GM19455 (cell line): ENCODE measurements around the gene UXS1.
"Not testable (repeated sequence)": the region's sequence is repeated elsewhere in the genome, so short reads cannot be mapped to it uniquely, and the experiment has no call there.

Source experiments
- ATAC-seq: cut with Tn5 transposase; IDR thresholded peaks from one replicate; pipeline ENCODE4 v1.9.1; 2021; ENCODE audit not compliant: unreplicated experiment

Gene UXS1

DNA sequence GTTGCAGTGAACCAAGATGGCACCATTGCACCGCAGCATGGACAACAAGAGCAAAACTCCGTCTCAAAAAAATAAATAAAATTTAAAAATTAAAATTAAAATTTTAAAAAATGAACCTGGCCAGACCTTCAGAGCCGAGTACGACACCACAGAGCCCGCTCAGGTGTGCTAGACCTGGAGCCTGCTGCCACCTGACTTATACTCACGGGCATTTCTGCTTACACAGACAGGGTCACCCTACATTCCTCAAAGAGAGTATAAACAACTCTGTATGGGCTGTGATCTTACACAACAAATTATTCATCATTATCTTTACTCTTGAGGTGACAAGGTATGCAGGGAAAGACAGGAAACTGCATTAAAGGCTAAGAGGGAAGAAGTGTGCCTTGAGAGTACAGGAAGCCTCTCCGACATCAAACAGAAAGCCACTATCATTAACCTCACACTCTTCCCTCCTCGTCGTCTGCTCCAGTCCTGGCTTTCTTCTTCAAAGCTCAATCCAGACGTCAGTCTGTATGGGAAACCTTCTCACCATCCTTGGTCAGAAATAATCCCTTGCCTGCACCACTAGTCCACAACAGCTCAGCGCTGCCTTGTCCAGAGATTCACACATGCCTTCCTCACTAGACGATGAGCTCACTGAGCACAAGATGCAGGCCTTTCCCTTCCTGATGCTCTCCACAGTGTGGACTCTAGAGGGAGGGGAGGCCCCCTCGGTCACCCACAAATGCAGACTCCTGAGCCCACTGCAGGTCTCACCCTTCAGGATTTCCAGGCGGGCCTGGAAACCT lies 56.2 kb downstream of the UXS1 start:
- ATAC-seq: no peak

GRCh38 chr2:106131192-106131591 lies 62.9 kb downstream of the UXS1 start:
- not testable (repeated sequence) for ATAC-seq

- no peak for ATAC-seq
These were observed 63.7 kb downstream of the UXS1 start for GRCh38 chr2:106130251-106130998.

- ATAC-seq: no peak
These were observed 64.5 kb downstream of the UXS1 start for GRCh38 chr2:106129592-106129991.

- no peak for ATAC-seq
These were observed 65.0 kb downstream of the UXS1 start for GRCh38 chr2:106129150-106129549.

DNA sequence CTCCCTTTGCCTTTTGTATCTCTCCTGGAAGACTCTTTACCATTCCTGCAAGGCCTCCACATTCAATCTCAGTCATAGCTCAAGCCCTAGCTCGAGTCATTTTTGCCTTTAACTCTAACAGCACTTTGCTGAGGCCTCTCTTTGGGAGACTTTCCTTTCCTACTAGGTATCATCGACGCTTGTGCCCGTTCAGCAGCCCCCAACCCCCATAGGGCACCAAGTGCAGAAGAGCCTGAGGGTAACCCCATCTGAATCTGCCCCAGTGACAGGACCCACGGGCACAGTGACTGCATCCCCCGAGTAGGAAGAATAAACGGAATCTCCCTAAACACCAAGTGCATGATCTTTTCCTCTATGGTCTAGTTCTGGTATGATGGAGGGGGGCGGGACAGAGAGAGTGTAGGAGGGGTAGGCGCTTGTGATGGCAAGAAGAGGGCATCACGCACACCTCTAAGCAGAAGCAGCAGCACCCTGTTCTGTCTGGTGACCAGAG lies 66.3 kb downstream of the UXS1 start:
- ATAC-seq: no peak

DNA sequence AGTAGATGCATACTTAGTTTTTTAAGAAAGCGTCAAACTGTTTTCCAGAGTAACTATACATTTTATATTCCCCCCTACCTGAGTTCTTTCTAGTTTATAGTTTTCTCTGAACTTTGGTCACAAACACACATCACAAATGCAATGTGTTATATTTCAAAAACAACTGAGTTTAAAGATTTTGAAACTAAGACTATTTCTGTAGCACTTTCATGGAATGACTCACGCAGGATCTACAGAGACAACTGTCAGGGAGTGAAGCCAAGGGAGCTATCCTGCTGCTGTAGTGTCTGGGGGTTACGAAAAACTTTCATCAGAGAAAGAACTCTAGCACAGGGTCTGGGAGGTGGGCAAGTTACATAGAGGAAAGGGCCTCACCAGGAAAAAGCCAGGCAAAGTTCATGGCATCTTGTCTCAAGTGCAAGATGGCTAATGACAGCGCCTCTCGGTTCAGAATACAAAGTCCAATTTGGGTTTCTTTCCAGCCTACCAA lies 66.8 kb downstream of the UXS1 start:
- ATAC-seq: no peak

DNA sequence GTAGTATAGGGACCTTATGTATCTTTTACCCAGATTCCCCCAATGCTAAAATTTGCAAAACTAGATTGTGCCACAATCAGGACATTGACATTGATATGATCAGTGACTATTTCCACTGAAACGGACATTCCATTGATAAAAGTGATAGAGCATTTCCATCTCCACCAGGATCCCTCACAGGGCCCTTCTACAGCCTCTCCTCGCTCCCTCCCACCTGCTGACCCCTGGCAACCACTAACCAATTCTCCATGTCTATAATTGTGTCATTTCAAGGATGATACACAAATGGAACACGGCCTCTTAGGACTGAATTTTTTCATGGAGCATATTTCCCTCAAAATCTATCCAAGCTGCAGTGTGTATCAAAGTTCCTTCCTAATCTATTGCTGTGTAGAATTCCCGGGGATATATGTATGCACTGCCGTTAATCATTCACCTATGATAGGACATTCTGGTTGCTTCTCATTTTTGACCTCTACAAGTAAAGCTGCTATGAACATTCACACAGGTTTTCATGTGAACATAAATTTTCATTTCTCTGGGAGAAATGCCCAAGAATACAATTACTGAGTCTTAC lies 67.3 kb downstream of the UXS1 start:
- ATAC-seq: no peak

GRCh38 chr2:106126295-106126694 lies 67.8 kb downstream of the UXS1 start:
- no peak for ATAC-seq

DNA sequence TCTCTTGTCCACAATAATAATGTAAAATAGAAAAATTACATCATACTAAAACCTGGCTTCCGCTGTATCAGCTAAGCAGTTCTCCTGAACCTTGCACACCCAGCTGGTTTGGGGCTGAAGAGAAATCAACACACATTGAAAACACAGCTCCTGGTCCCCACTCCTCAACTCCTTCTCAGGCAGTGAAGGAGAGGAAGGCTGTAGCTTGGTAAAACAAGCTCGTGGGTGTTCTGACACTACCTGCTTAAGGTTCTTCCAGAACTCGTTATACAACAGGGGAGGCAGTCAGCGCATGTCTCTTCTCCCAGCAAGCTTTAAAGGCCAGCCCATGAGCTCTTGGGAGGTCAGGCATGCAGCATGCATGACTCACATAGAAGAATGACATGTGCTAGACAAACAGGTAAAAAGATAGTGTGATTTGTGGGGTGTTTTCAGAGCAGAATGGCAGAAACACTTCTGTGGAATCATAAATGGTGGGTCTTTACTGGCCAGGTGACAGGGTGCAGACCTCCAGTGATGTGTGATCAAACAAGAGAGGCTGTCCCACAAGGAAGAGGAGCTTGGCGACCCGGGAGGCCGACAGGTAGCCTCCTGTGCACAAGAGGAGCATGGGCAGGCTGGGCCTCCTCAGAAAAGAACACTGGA lies 69.1 kb downstream of the UXS1 start:
- ATAC-seq: no peak

DNA sequence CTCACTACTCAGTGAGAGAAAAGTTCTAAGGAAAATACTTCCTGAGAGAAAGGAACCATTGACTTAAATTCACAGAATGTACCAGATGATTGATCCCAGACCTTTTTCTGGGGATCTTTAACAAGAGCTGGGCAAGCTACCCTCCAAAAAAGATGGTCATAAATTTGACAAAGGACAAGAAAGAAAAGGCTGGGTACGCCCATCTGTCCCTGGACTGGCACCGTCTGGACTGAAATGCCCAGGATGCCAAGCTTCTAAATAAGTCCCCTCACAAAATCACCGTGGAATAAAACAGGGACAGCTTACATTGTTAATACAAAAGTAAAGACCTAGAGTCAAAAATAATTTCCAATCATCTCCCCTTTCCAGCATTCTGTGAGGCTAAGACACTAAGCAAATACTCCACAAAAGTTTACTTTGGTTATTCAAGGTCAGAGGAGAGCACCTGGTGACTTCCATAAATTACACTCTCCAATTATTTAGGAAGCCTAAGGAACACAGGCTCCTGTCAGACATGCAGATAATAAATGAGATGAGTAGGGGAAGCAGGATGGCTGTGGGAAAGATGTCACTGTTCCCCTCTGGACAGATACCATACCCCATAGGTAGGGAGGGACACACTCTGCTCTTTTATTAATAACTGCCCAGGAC lies 69.9 kb downstream of the UXS1 start:
- no peak for ATAC-seq

DNA sequence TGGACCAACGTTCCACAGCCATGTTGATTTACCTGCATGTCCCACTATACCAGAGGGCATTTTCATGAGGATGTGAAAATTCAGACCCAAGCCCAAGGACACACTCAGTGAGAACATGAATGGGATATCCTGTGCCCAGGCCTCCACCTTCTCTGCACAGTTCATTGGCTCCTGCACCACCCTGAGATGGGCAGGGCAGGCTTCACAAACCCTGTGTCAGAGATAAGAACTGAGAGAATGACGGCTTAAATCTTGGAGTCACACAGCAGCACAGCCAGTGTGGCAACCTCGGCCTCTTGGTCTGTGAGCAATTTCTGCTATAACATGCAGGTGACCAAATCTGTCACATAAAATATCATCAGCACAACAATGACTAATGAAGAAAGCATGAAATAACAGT lies 71.9 kb downstream of the UXS1 start:
- no peak for ATAC-seq

- ATAC-seq: no peak
These were observed 73.7 kb downstream of the UXS1 start for GRCh38 chr2:106120432-106120831.

GRCh38 chr2:106119074-106119473 lies 75.0 kb downstream of the UXS1 start:
- no peak for ATAC-seq

DNA sequence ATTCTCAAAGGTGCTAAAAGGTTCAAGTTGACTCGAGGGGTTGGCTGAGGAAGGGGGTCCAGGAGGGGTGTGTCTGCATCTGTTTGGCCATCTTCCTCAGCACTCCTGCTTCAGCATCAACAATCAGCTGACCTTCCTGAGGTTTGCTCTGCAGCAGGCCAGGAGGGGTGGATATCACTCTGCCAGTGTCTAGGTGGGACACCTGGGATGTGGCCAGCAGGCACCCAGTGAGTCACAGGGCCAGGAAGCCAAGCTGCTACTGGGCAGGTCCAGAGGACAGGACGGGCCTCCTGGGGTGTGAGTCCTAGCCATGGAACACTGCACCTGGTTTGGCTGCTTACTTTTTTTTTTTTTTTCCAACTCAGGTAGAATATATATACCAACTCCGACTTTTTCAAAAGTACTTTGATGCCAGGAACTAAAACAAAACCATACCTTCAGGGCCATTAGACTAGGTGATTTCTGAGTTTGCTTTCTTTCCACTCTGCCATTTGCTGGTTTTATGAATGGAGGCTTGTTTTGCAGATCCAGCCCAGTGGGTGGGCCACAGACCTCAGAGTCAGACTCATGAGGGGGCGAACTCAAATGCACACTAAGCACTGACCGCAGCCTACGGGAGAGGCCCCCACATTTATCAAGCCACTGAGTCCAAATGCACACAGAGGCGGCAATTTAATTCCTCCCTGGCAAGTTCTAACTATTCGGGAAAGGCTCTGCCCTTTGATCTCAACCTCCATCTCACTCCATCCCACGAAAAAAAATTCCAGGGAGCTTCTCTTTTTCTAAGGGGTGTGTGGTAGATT lies 76.0 kb downstream of the UXS1 start:
- no peak for ATAC-seq

DNA sequence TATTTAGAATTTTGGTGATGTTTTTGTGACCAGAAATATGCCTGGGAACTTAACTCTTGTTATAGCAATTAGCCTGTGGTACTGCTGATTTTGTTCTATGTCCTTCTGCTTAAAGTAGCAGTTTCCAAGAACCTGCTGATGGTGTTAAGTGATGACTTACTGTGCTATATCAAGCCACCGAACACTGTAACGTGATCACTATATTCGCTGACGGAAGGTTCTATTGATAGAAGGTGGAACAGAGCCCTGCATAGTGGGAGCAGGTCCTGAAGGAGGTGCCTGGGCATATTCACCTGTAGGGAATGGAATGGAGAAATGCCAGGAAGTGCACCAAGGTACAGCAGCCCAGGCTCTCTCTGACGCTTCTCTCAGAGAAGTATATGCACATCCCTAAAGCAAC lies 76.8 kb downstream of the UXS1 start:
- ATAC-seq: no peak

DNA sequence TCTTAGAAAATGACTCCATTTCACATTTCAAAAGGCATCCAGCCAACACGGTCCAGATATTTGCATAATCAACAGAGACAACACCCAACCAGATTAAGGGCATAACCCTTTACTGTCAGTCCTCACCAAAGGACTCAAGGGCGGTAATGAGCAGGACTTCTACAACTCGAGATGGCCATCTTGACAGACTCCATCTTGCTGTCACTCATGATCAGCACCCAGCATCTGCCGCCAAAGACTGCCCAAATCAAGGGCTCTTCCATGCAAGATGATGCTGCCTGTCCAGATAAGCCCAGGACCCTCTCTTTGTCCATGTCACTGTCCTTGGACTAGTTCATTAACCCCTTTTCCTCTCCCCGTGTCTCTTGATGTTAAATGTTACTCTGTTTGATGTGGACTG lies 77.9 kb downstream of the UXS1 start:
- no peak for ATAC-seq

GRCh38 chr2:106115665-106116064 lies 78.4 kb downstream of the UXS1 start:
- no peak for ATAC-seq

GRCh38 chr2:106115250-106115649 lies 78.9 kb downstream of the UXS1 start:
- no peak for ATAC-seq

DNA sequence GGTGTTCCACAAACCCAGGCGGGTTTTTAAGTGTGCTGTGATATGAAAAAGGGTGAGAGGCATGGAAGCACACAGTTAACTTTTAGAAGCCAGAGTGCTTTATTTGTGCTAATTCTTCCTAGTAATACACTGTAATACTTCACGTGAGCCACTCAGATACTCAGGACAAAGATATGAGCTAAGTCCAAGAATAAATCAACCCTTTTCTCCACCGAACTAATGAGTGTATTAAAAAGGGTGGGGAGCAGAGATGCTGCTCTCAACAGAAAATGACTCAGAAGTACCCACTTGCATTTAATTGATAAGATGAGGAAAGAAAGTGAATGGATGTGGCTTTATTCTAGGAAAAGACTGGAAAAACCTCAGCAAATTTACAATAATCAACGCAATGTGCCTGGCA lies 79.9 kb downstream of the UXS1 start:
- ATAC-seq: no peak
